Measurements from ENCODE around the gene ZNF740. TPM values are rescaled to one million over a fixed set of nuclear protein-coding genes. Genes with fewer than 3 reads are reported as not detected.

ZNF740 gene
- total and polyA plus RNA-seq, 2 of the 8 experiments (the other 6 are each of a cell fraction or from before 2014, with no cell fraction given), result 8.2 to 40.0 TPM

DNA sequence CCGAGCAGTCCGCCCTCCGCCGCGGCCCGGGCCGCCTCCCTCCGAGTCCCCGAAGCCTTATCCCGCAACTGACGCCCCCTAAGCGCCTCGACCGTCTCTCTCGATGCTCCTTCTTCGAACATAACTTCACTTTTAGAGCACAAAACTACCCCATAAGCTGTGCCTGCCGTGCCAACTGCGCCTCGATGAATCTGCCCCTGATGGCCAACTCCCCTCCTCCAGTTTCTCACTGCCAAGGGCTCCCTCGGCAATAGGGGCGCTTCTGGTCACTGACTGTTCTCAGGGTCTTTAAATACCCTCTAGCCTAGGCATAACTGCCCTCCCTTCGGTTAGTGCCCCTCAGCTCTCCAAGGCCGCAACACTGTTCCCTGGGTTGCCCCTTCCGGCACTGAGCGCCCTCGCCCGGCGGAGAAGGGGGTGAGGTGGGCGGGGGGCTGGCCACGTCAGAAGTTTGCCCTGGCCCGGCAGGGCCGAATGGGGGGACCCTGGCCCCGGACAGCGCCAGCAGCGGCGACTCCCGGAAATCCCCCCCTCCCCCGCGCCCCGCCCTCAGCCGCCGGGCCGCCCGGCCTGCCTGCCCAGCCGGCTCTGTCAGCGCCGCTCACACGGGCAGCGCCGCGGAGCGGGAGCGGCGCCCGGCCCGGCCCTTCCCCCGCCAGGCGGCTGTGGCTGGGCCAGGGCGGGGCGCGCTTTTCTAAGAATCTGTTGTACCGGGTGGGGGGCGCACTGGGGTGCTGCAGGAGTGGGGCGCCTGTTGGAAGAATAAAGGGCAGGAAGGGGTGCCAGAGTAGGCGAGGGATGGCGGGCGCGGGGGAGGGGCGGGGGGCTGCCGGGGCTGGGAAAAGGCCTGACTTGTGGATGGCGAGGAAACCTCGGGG is 40.9 kb downstream of the ZNF740 start (continued):
- TF ChIP-seq, protein P1, sequence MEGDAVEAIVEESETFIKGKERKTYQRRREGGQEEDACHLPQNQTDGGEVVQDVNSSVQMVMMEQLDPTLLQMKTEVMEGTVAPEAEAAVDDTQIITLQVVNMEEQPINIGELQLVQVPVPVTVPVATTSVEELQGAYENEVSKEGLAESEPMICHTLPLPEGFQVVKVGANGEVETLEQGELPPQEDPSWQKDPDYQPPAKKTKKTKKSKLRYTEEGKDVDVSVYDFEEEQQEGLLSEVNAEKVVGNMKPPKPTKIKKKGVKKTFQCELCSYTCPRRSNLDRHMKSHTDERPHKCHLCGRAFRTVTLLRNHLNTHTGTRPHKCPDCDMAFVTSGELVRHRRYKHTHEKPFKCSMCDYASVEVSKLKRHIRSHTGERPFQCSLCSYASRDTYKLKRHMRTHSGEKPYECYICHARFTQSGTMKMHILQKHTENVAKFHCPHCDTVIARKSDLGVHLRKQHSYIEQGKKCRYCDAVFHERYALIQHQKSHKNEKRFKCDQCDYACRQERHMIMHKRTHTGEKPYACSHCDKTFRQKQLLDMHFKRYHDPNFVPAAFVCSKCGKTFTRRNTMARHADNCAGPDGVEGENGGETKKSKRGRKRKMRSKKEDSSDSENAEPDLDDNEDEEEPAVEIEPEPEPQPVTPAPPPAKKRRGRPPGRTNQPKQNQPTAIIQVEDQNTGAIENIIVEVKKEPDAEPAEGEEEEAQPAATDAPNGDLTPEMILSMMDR (IDR thresholded peaks at IDR 0.05; ENCODE audit: control extremely low read depth in 1 of 3, insufficient read depth in 1 of 3, low read depth in 1 of 3, low read length in 3 of 3), result 0 out of 4 replicates have a peak, but pooled peaks of 1 of the 3 experiments have one; percentile 24
- TF ChIP-seq PHF8 (conservative IDR thresholded peaks at IDR 0.05; ENCODE audit: low read depth, low read length) (0 out of 2 replicates have a peak, but pooled peaks have one; percentile 35), CREB1 (IDR thresholded peaks at IDR 0.05) (peak; percentile 81), CBX8 (IDR thresholded peaks at IDR 0.05; ENCODE audit: borderline replicate concordance, low read depth, low read length) (no peak), TBP (IDR thresholded peaks at IDR 0.05; ENCODE audit: low read depth, low read length) (no peak; the same call in 1 of the 2 replicates), KDM1A (IDR thresholded peaks at IDR 0.05; ENCODE audit: borderline replicate concordance, low read length) (0 out of 2 replicates have a peak, but pooled peaks have one; percentile 17), RAD21 (IDR thresholded peaks at IDR 0.05 in 1 of 2, conservative IDR thresholded peaks at IDR 0.05 in 1 of 2; ENCODE audit: low read depth in 2 of 2, low read length in 2 of 2) (peak in 1 of 2 experiments; percentile 22; a peak in 1 of 4 replicates), ASH2L (IDR thresholded peaks at IDR 0.05; ENCODE audit: low read length) (peak; percentile 61), POLR2AphosphoS5 (IDR thresholded peaks at IDR 0.05; ENCODE audit: low read depth, low read length) (peak; percentile 67; the same call in 1 of the 2 replicates), SIN3A (conservative IDR thresholded peaks at IDR 0.05 in 1 of 2, IDR thresholded peaks at IDR 0.05 in 1 of 2; ENCODE audit: low read depth in 1 of 2, low read length in 2 of 2) (0 out of 4 replicates have a peak, but pooled peaks of 1 of the 2 experiments have one; percentile 18)
